ENCODE results near the gene GAL3ST1. TPM values are rescaled to one million over a fixed set of nuclear protein-coding genes. Genes with fewer than 3 reads are reported as not detected.

Gene GAL3ST1
- total RNA-seq, 2 experiments from 2014 or later = not detected

- no peaks in the 10 kb centered on the region for H3K36me3 Mint-ChIP-seq (ENCODE audit: low read depth)
- no peak for TF ChIP-seq CTCF (IDR thresholded peaks at IDR 0.05)
- no peaks in the 10 kb centered on the region for H3K27me3 Mint-ChIP-seq
- H3K9me3 Mint-ChIP-seq = no peaks in the 10 kb centered on the region
- intact Hi-C loops (cut with micrococcal nuclease) = no loop called here
- ATAC-seq = no peak
- ChIA-PET CTCF (interaction anchor here (1.0 to 1.2 kb wide), 3 partner anchors 10 to 150 kb away, joined by 4 read pairs; partner anchors contain the start of gene PES1), POLR2A (interaction anchor here (1.0 kb wide), 1 partner anchor 31 kb away, joined by 3 read pairs; the partner anchor contains the start of gene SLC35E4)
- H3K4me1 Mint-ChIP-seq (ENCODE audit: low read depth) = peaks cover 25% of the 10 kb centered on the region
- H3K4me3 Mint-ChIP-seq = no peak overlapping the region
- H3K27ac Mint-ChIP-seq = no peak overlapping the region
- DNase-seq = no peak
These were observed 30.3 kb upstream of the GAL3ST1 start for GRCh38 chr22:30604723-30605122.

- ATAC-seq (no peak), DNase-seq (no peak)
- H3K9me3 Mint-ChIP-seq = no peaks in the 10 kb centered on the region
- H3K27me3 Mint-ChIP-seq = no peaks in the 10 kb centered on the region
- ChIA-PET POLR2A (no interaction called here), CTCF (interaction anchor here (0.7 to 1.2 kb wide), 3 partner anchors 9 to 151 kb away, joined by 3 to 4 read pairs (median 4); no protein-coding TSS in a partner anchor)
- H3K27ac Mint-ChIP-seq = no peak overlapping the region
- H3K4me3 Mint-ChIP-seq = no peak overlapping the region
- H3K36me3 Mint-ChIP-seq (ENCODE audit: low read depth) = no peaks in the 10 kb centered on the region
- no peak for TF ChIP-seq CTCF (IDR thresholded peaks at IDR 0.05)
- intact Hi-C loops (cut with micrococcal nuclease) = no loop called here
- H3K4me1 Mint-ChIP-seq (ENCODE audit: low read depth) = peaks cover 19% of the 10 kb centered on the region
These were observed 29.3 kb upstream of the GAL3ST1 start for GRCh38 chr22:30603801-30604200.

- Mint-ChIP-seq H3K4me3 (no peak overlapping the region), H3K27me3 (no peaks in the 10 kb centered on the region), H3K36me3 (ENCODE audit: low read depth) (no peaks in the 10 kb centered on the region), H3K4me1 (ENCODE audit: low read depth) (peaks cover 14% of the 10 kb centered on the region), H3K9me3 (no peaks in the 10 kb centered on the region), H3K27ac (no peak overlapping the region)
- peak; percentile 27 for TF ChIP-seq CTCF (IDR thresholded peaks at IDR 0.05)
- ATAC-seq (no peak), DNase-seq (peak; percentile 12)
- intact Hi-C loops (cut with micrococcal nuclease) = no loop called here
- ChIA-PET CTCF (interaction anchor here (0.6 to 2.0 kb wide), 2 partner anchors 11 to 33 kb away, joined by 3 to 7 read pairs; partner anchors contain the start of genes PES1 and SLC35E4), POLR2A (interaction anchor here (0.9 kb wide), 1 partner anchor 13 kb away, joined by 3 read pairs; no protein-coding TSS in a partner anchor)
These were observed 27.6 kb upstream of the GAL3ST1 start for GRCh38 chr22:30602049-30602448.

GRCh38 chr22:30601464-30601863 is 27.0 kb upstream of the GAL3ST1 start:
- DNase-seq = no peak
- POLR2A ChIA-PET = interaction anchor here (0.9 kb wide), 1 partner anchor 13 kb away, joined by 3 read pairs; no protein-coding TSS in a partner anchor
- intact Hi-C loops (cut with micrococcal nuclease) = no loop called here
- no peak overlapping the region for H3K27ac Mint-ChIP-seq
- no peaks in the 10 kb centered on the region for H3K9me3 Mint-ChIP-seq
- no peak overlapping the region for H3K4me3 Mint-ChIP-seq
- CTCF ChIA-PET = interaction anchor here (0.6 to 2.0 kb wide), 2 partner anchors 10 to 34 kb away, joined by 3 to 7 read pairs; partner anchors contain the start of genes PES1 and SLC35E4
- TF ChIP-seq CTCF (IDR thresholded peaks at IDR 0.05) = no peak
- no peaks in the 10 kb centered on the region for H3K36me3 Mint-ChIP-seq (ENCODE audit: low read depth)
- no peak for ATAC-seq
- peaks cover 9% of the 10 kb centered on the region for H3K4me1 Mint-ChIP-seq (ENCODE audit: low read depth)
- no peaks in the 10 kb centered on the region for H3K27me3 Mint-ChIP-seq

- ATAC-seq (no peak), DNase-seq (no peak)
- intact Hi-C loops (cut with micrococcal nuclease) = no loop called here
- no peak for TF ChIP-seq CTCF (IDR thresholded peaks at IDR 0.05)
- Mint-ChIP-seq H3K27me3 (no peaks in the 10 kb centered on the region), H3K9me3 (no peaks in the 10 kb centered on the region), H3K4me1 (ENCODE audit: low read depth) (peaks cover 5% of the 10 kb centered on the region), H3K36me3 (ENCODE audit: low read depth) (no peaks in the 10 kb centered on the region), H3K27ac (no peak overlapping the region), H3K4me3 (no peak overlapping the region)
- ChIA-PET POLR2A (no interaction called here), CTCF (interaction anchor here (0.7 to 2.0 kb wide), 4 partner anchors 33 to 156 kb away, joined by 3 to 7 read pairs (median 4); partner anchors contain the start of gene SLC35E4)
These were observed 26.5 kb upstream of the GAL3ST1 start for GRCh38 chr22:30600921-30601320.

Measured in activated CD8-positive, alpha-beta T cell treated with anti-CD3 and anti-CD28 coated beads for 36 hours (primary cell).